Measurements from ENCODE around the gene PPP1R9B.
A peak's percentile ranks its signal among the peaks of the same experiment; 100 is the strongest.

The PPP1R9B gene

DNA sequence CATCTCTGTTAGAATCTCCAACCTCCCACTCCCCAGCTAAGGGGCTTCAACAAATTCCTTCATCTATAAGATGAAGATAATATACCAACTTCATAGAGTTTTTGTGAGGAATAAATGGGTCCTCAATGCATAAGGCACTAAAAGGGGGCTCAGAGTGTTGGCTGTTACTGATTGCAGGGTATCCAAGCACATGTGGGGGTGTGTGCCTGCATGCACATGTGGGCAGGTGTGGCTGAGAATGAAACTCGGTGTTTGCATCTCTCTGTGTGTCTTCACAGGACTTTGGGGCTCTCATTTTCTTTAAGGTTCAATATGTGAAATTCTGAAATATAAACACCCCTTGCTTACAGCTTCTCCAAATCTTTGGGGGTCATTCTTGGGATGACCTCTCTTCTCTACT is 4.1 kb upstream of the PPP1R9B start:
- H2BK15ac ChIP-seq (ENCODE audit: low read length): no peak overlapping the region
- H3K14ac ChIP-seq (ENCODE audit: low read length): no peak overlapping the region
- H4K8ac ChIP-seq (ENCODE audit: low read depth, low read length): no peak overlapping the region
- no CpG with 5 or more reads among the region's 1 CpG for WGBS, 2 donors (ENCODE audit: extremely low coverage in 2 of 2, insufficient read length in 2 of 2, insufficient replicate concordance in 1 of 2)
- H4K91ac ChIP-seq (ENCODE audit: low read depth, low read length, poor library complexity): no peak overlapping the region
- no peak overlapping the region for H2BK12ac ChIP-seq (ENCODE audit: low read length)
- H3K23ac ChIP-seq (ENCODE audit: low read depth, low read length, poor library complexity): no peak overlapping the region
- no peak overlapping the region for H2BK5ac ChIP-seq (ENCODE audit: low read length)
- no peaks in the 10 kb centered on the region for H3K36me3 ChIP-seq (replicated peaks in 1 of 2; ENCODE audit: control insufficient read depth in 2 of 2, insufficient read depth in 2 of 2, low read length in 2 of 2)
- no peak overlapping the region for H2BK120ac ChIP-seq (ENCODE audit: low read depth, low read length)
- peaks cover 5% of the 10 kb centered on the region in 2 donors for H3K4me1 ChIP-seq (ENCODE audit: control insufficient read depth in 2 of 2, insufficient read depth in 1 of 2, low read depth in 1 of 2, low read length in 2 of 2)
- H3K18ac ChIP-seq (ENCODE audit: low read length): no peak overlapping the region
- H2AK5ac ChIP-seq (ENCODE audit: low read depth, low read length): no peak overlapping the region
- no peak overlapping the region for H3K27ac ChIP-seq (replicated peaks; ENCODE audit: low read length)
- H3K9ac ChIP-seq (ENCODE audit: low read depth, low read length, poor library complexity): no peak overlapping the region
- no peak for DNase-seq (ENCODE audit: low spot score)
- no peaks in the 10 kb centered on the region for H3K27me3 ChIP-seq (ENCODE audit: control insufficient read depth in 3 of 3, insufficient read depth in 3 of 3, low read depth in 1 of 3, low read length in 3 of 3)
- H3K4me3 ChIP-seq (ENCODE audit: low read length in 2 of 2): no peak overlapping the region
- H3K4me2 ChIP-seq (ENCODE audit: insufficient read depth, low read length, poor library complexity, severe bottlenecking): no peak overlapping the region
- peak overlapping the region; percentile 74 for H2AFZ ChIP-seq (ENCODE audit: low read length)
- peaks cover 6% of the 10 kb centered on the region for H3K79me1 ChIP-seq (ENCODE audit: low read depth, low read length)
- H3K4ac ChIP-seq (ENCODE audit: low read length): no peak overlapping the region
- no peaks in the 10 kb centered on the region for H3K9me3 ChIP-seq (replicated peaks in 1 of 2; ENCODE audit: control insufficient read depth in 2 of 2, insufficient read depth in 1 of 2, low read depth in 1 of 2, low read length in 2 of 2)

DNA sequence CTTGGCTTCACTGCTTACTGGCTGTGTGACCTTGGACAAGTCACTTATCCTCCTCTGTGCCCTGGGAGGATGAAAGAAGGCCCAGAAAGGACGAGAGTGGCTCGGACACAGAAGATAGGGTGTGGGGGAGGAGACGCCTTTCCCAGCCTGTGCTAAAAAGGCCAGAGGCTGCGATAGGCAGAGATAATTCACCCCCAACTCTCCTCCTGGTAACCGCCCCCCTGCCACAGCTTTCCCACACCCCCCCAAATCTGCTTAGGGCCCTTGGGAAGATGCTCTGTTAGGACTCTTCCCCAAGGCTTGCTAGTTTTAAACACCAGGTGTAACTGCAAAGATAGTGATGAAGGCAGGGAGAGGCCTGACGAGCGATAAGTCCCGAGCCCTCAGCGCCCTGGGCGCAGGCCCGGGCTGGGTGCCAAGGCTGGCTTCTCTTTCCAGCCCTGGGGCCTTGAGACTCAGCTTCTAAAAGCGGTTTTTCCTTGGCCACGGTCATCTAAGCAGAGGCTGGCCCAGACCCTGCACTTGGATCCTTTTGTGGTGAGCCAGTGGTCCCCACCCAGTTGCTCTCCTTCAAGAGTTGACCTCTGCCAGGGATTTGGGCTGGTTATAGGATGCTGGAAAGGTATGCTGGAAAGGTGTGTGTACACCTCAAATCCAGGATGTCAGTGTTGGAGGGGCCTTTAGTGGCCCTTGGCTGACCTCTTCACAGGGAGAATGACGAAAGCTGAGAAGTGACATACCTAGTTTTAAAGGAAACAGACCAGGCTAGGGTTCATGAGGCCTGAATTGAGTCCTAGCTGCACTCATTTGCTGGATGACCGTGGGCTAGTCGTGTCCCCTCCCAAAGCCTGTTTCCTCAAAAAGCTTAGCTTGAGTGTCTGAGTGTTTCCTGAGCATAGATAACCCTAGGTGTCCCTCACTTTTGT is 3.4 kb upstream of the PPP1R9B start:
- peak overlapping the region; percentile 75 for H2BK15ac ChIP-seq (ENCODE audit: low read length)
- H3K23ac ChIP-seq (ENCODE audit: low read depth, low read length, poor library complexity): no peak overlapping the region
- no peak overlapping the region for H2BK12ac ChIP-seq (ENCODE audit: low read length)
- H2BK120ac ChIP-seq (ENCODE audit: low read depth, low read length): no peak overlapping the region
- no peak overlapping the region for H3K4ac ChIP-seq (ENCODE audit: low read length)
- DNase-seq (ENCODE audit: low spot score): no peak
- no peak overlapping the region for H3K9ac ChIP-seq (ENCODE audit: low read depth, low read length, poor library complexity)
- no CpG with 5 or more reads among the region's 16 CpGs for WGBS, 2 donors (ENCODE audit: extremely low coverage in 2 of 2, insufficient read length in 2 of 2, insufficient replicate concordance in 1 of 2)
- no peak overlapping the region for H4K8ac ChIP-seq (ENCODE audit: low read depth, low read length)
- no peak overlapping the region for H3K27ac ChIP-seq (replicated peaks; ENCODE audit: low read length)
- H3K79me1 ChIP-seq (ENCODE audit: low read depth, low read length): peaks cover 11% of the 10 kb centered on the region
- H3K18ac ChIP-seq (ENCODE audit: low read length): no peak overlapping the region
- no peak overlapping the region for H3K14ac ChIP-seq (ENCODE audit: low read length)
- H3K4me2 ChIP-seq (ENCODE audit: insufficient read depth, low read length, poor library complexity, severe bottlenecking): no peak overlapping the region
- no peaks in the 10 kb centered on the region for H3K36me3 ChIP-seq (replicated peaks in 1 of 2; ENCODE audit: control insufficient read depth in 2 of 2, insufficient read depth in 2 of 2, low read length in 2 of 2)
- no peak overlapping the region for H3K4me3 ChIP-seq (ENCODE audit: low read length in 2 of 2)
- no peaks in the 10 kb centered on the region for H3K9me3 ChIP-seq (replicated peaks in 1 of 2; ENCODE audit: control insufficient read depth in 2 of 2, insufficient read depth in 1 of 2, low read depth in 1 of 2, low read length in 2 of 2)
- H3K4me1 ChIP-seq (ENCODE audit: control insufficient read depth in 2 of 2, insufficient read depth in 1 of 2, low read depth in 1 of 2, low read length in 2 of 2): peaks cover 5 to 7% of the 10 kb centered on the region in 2 donors
- H3K27me3 ChIP-seq (ENCODE audit: control insufficient read depth in 3 of 3, insufficient read depth in 3 of 3, low read depth in 1 of 3, low read length in 3 of 3): no peaks in the 10 kb centered on the region
- H2AFZ ChIP-seq (ENCODE audit: low read length): no peak overlapping the region
- H2AK5ac ChIP-seq (ENCODE audit: low read depth, low read length): peak overlapping the region; percentile 44
- no peak overlapping the region for H4K91ac ChIP-seq (ENCODE audit: low read depth, low read length, poor library complexity)
- H2BK5ac ChIP-seq (ENCODE audit: low read length): no peak overlapping the region

DNA sequence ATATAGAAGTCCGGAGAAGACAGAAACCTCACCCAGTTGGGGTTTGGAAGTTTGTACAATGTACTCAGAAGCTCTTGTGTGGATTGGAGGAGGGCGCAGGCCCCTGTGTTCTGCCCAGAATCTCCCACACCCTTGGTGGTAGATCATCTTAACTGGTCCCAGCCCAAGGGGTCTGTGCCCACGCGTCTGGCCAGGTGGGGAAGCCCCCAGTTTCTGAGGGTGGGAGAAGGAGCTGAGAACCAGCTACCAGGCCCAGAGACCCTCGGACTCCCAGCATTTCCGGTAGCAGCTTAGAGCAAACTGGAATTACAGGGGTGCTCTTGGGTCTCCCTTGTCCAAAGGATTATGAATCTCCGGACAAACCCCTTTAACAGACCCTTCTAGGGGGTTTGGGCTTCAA is 2.3 kb upstream of the PPP1R9B start:
- Histone ChIP-seq H3K4me1 (ENCODE audit: control insufficient read depth in 2 of 2, insufficient read depth in 1 of 2, low read depth in 1 of 2, low read length in 2 of 2) (peaks cover 12 to 15% of the 10 kb centered on the region in 2 donors), H2BK120ac (ENCODE audit: low read depth, low read length) (peak overlapping the region; percentile 14), H2BK5ac (ENCODE audit: low read length) (peak overlapping the region; percentile 49), H2BK15ac (ENCODE audit: low read length) (peak overlapping the region; percentile 35), H3K23ac (ENCODE audit: low read depth, low read length, poor library complexity) (no peak overlapping the region), H3K9ac (ENCODE audit: low read depth, low read length, poor library complexity) (no peak overlapping the region), H3K4me2 (ENCODE audit: insufficient read depth, low read length, poor library complexity, severe bottlenecking) (no peak overlapping the region), H3K4me3 (ENCODE audit: low read length in 2 of 2) (peak overlapping the region in 1 of 2 donors; percentile 73), H4K91ac (ENCODE audit: low read depth, low read length, poor library complexity) (peak overlapping the region; percentile 85), H3K79me1 (ENCODE audit: low read depth, low read length) (peaks cover 13% of the 10 kb centered on the region), H3K18ac (ENCODE audit: low read length) (peak overlapping the region; percentile 80), H2AFZ (ENCODE audit: low read length) (no peak overlapping the region), H3K36me3 (replicated peaks in 1 of 2; ENCODE audit: control insufficient read depth in 2 of 2, insufficient read depth in 2 of 2, low read length in 2 of 2) (no peaks in the 10 kb centered on the region), H3K4ac (ENCODE audit: low read length) (no peak overlapping the region), H3K27ac (replicated peaks; ENCODE audit: low read length) (no peak overlapping the region), H4K8ac (ENCODE audit: low read depth, low read length) (no peak overlapping the region), H2AK5ac (ENCODE audit: low read depth, low read length) (peak overlapping the region; percentile 59), H2BK12ac (ENCODE audit: low read length) (no peak overlapping the region), H3K9me3 (replicated peaks in 1 of 2; ENCODE audit: control insufficient read depth in 2 of 2, insufficient read depth in 1 of 2, low read depth in 1 of 2, low read length in 2 of 2) (no peaks in the 10 kb centered on the region), H3K27me3 (ENCODE audit: control insufficient read depth in 3 of 3, insufficient read depth in 3 of 3, low read depth in 1 of 3, low read length in 3 of 3) (no peaks in the 10 kb centered on the region), H3K14ac (ENCODE audit: low read length) (no peak overlapping the region)
- no peak for DNase-seq (ENCODE audit: low spot score)
- WGBS, 2 donors (ENCODE audit: extremely low coverage in 2 of 2, insufficient read length in 2 of 2, insufficient replicate concordance in 1 of 2): no CpG with 5 or more reads among the region's 7 CpGs

DNA sequence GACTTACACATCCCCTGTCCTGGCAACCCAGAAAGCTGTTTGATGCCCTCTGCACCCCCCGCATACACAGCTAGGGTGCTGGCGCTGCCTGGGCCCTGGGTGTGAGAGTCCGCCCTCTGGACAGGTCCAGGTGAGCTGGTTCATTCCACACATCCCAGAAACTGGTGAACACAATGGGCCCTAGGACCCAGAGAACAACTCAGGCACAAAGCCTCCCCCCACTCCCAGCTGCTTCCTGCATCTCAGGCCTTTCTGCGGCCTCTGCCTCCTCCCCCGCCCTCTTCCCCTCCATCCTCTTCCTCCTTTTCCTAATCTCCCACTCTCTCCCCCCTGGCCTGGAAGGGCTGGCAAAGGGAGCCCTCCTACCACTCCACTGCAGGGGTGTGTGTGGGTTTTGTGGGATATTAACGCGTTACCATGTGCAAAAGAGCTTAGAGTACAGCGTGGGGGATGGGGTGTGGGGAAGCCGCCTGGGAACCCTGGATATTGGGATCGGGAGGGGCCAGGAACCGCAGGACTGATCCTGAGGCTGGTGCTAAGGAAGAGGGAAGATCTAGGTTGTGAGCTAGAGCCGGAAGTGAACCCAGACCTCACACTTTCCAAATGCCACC is 1.6 kb upstream of the PPP1R9B start:
- peaks cover 17 to 19% of the 10 kb centered on the region in 2 donors for H3K4me1 ChIP-seq (ENCODE audit: control insufficient read depth in 2 of 2, insufficient read depth in 1 of 2, low read depth in 1 of 2, low read length in 2 of 2)
- no peaks in the 10 kb centered on the region for H3K27me3 ChIP-seq (ENCODE audit: control insufficient read depth in 3 of 3, insufficient read depth in 3 of 3, low read depth in 1 of 3, low read length in 3 of 3)
- H2AK5ac ChIP-seq (ENCODE audit: low read depth, low read length): peak overlapping the region; percentile 59
- no peak overlapping the region for H3K14ac ChIP-seq (ENCODE audit: low read length)
- peak overlapping the region; percentile 94 for H3K18ac ChIP-seq (ENCODE audit: low read length)
- no peak overlapping the region for H3K23ac ChIP-seq (ENCODE audit: low read depth, low read length, poor library complexity)
- DNase-seq (ENCODE audit: low spot score): peak; percentile 77
- peak overlapping the region; percentile 24 for H3K9ac ChIP-seq (ENCODE audit: low read depth, low read length, poor library complexity)
- peak overlapping the region; percentile 82 for H3K4me2 ChIP-seq (ENCODE audit: insufficient read depth, low read length, poor library complexity, severe bottlenecking)
- peaks cover 0 to 2% of the 10 kb centered on the region in 2 donors for H3K36me3 ChIP-seq (replicated peaks in 1 of 2; ENCODE audit: control insufficient read depth in 2 of 2, insufficient read depth in 2 of 2, low read length in 2 of 2)
- peak overlapping the region; percentile 57 for H2BK5ac ChIP-seq (ENCODE audit: low read length)
- peak overlapping the region; percentile 70 to 73 for H3K4me3 ChIP-seq (ENCODE audit: low read length in 2 of 2)
- H3K4ac ChIP-seq (ENCODE audit: low read length): no peak overlapping the region
- no CpG with 5 or more reads among the region's 12 CpGs for WGBS, 2 donors (ENCODE audit: extremely low coverage in 2 of 2, insufficient read length in 2 of 2, insufficient replicate concordance in 1 of 2)
- no peak overlapping the region for H2BK120ac ChIP-seq (ENCODE audit: low read depth, low read length)
- H3K79me1 ChIP-seq (ENCODE audit: low read depth, low read length): peaks cover 13% of the 10 kb centered on the region
- H3K27ac ChIP-seq (replicated peaks; ENCODE audit: low read length): peak overlapping the region; percentile 87
- H2BK12ac ChIP-seq (ENCODE audit: low read length): no peak overlapping the region
- H4K91ac ChIP-seq (ENCODE audit: low read depth, low read length, poor library complexity): no peak overlapping the region
- no peak overlapping the region for H4K8ac ChIP-seq (ENCODE audit: low read depth, low read length)
- H2BK15ac ChIP-seq (ENCODE audit: low read length): no peak overlapping the region
- H2AFZ ChIP-seq (ENCODE audit: low read length): peak overlapping the region; percentile 76
- no peaks in the 10 kb centered on the region for H3K9me3 ChIP-seq (replicated peaks in 1 of 2; ENCODE audit: control insufficient read depth in 2 of 2, insufficient read depth in 1 of 2, low read depth in 1 of 2, low read length in 2 of 2)

Data from neuronal stem cell (in vitro differentiated cells).